Fibroblast of pulmonary artery (primary cell): Measurements from ENCODE around the gene OTP.

ENCODE experiments used
- DNase-seq: peaks from one replicate; pipeline ENCODE4 v3.0.0-alpha.2; 2010; ENCODE audit warnings: low read depth
- H3K4me3 ChIP-seq: replicated peaks from 2 replicates; pipeline ENCODE4 v1.5.1; 2011; ENCODE audit warnings: low read depth, mild to moderate bottlenecking, control low read depth, low read length, moderate library complexity
- CTCF ChIP-seq: IDR thresholded peaks from 2 replicates; pipeline ENCODE4 v1.5.1; 2011; ENCODE audit warnings: mild to moderate bottlenecking, control low read depth, low read length, inconsistent platforms; ENCODE audit errors: missing control alignments

The OTP gene

GRCh38 chr5:77635067-77635916 is 3.2 kb downstream of the OTP start:
- DNase-seq, result no peak
- H3K4me3 ChIP-seq, result no peak overlapping the region
- no peak for TF ChIP-seq CTCF

GRCh38 chr5:77633709-77634108 is 4.8 kb downstream of the OTP start:
- no peak for TF ChIP-seq CTCF

GRCh38 chr5:77633207-77633675 is 5.3 kb downstream of the OTP start:
- no peak for DNase-seq
- H3K4me3 ChIP-seq, result no peak overlapping the region
- TF ChIP-seq CTCF, result no peak

More at GRCh38 chr5:77633709-77634108, 4.8 kb downstream of the OTP start:
- no peak overlapping the region for H3K4me3 ChIP-seq
- no peak for DNase-seq

GRCh38 chr5:77632526-77633206 is 5.8 kb downstream of the OTP start:
- no peak for TF ChIP-seq CTCF
- no peak for DNase-seq

GRCh38 chr5:77630114-77630680 is 8.3 kb downstream of the OTP start:
- no peak overlapping the region for H3K4me3 ChIP-seq
- no peak for DNase-seq
- no peak for TF ChIP-seq CTCF

More at GRCh38 chr5:77632526-77633206, 5.8 kb downstream of the OTP start:
- no peak overlapping the region for H3K4me3 ChIP-seq

GRCh38 chr5:77629509-77630113 is 8.9 kb downstream of the OTP start:
- H3K4me3 ChIP-seq, result no peak overlapping the region
- TF ChIP-seq CTCF, result no peak
- no peak for DNase-seq
